CD14-positive monocyte (primary cell): ENCODE data around the gene PLPPR3. TPM values are rescaled to one million over a fixed set of nuclear protein-coding genes. Genes with fewer than 3 reads are reported as not detected.

Experiments
- DNase-seq, 3 donors: peaks; one replicate each; pipeline ENCODE4 v3.0.0-alpha.2; 2011 to 2022
- H2AFZ ChIP-seq: 2 replicates; pipeline ENCODE4 v1.6.0; 2012; ENCODE audit warnings: mild to moderate bottlenecking, low read depth, low read length, inconsistent platforms; ENCODE audit not compliant: insufficient read depth, poor library complexity, severe bottlenecking
- H3K27ac ChIP-seq, 2 donors: 1 replicate in 1 of 2; 2 replicates in 1 of 2; pipeline ENCODE4 v1.5.1; 2012 to 2013; ENCODE audit warnings: low read length in 2 of 2, control low read depth in 1 of 2, inconsistent platforms in 1 of 2, low read depth in 1 of 2, mild to moderate bottlenecking in 1 of 2
- H3K27me3 ChIP-seq, 2 donors: one replicate each; pipeline versions ENCODE4 v1.6.0 to v1.6.1; 2011 to 2013; ENCODE audit warnings: low read length in 2 of 2; ENCODE audit not compliant: control insufficient read depth in 2 of 2, insufficient read depth in 2 of 2
- H3K36me3 ChIP-seq, 2 donors: replicated peaks in 1 of 2; 1 replicate in 1 of 2; 2 replicates in 1 of 2; pipeline versions ENCODE4 v1.5.1 to v1.6.1; 2012 to 2013; ENCODE audit warnings: low read length in 2 of 2, control low read depth in 1 of 2, inconsistent platforms in 1 of 2, mild to moderate bottlenecking in 1 of 2; ENCODE audit not compliant: insufficient read depth in 2 of 2, control insufficient read depth in 1 of 2
- H3K4me1 ChIP-seq, 2 donors: 1 replicate in 1 of 2; 2 replicates in 1 of 2; pipeline versions ENCODE4 v1.5.1 to v1.6.1; 2012 to 2013; ENCODE audit warnings: low read length in 2 of 2, control low read depth in 1 of 2, inconsistent platforms in 1 of 2, mild to moderate bottlenecking in 1 of 2, moderate library complexity in 1 of 2; ENCODE audit not compliant: insufficient read depth in 2 of 2, control insufficient read depth in 1 of 2
- H3K4me2 ChIP-seq: replicated peaks from 2 replicates; pipeline ENCODE3; 2012; ENCODE audit warnings: low read length, moderate library complexity, mild to moderate bottlenecking; ENCODE audit not compliant: poor library complexity, severe bottlenecking; ENCODE audit errors: extremely low read depth
- H3K4me3 ChIP-seq, 3 experiments: fragments of 200-600 bp in 1 of 3; sonication (generic) in 1 of 3; replicated peaks in 1 of 3; 1 replicate in 2 of 3; 2 replicates in 1 of 3; pipeline ENCODE4 v1.5.1; 2011 to 2013; ENCODE audit warnings: low read length in 3 of 3, mild to moderate bottlenecking in 3 of 3, control low read depth in 2 of 3, low read depth in 2 of 3, inconsistent platforms in 1 of 3, moderate library complexity in 1 of 3
- H3K79me2 ChIP-seq: 2 replicates; pipeline ENCODE4 v1.6.0; 2012; ENCODE audit warnings: mild to moderate bottlenecking, control low read depth, inconsistent platforms, low read length, moderate library complexity; ENCODE audit not compliant: insufficient read depth
- H3K9ac ChIP-seq: 2 replicates; pipeline ENCODE4 v1.6.0; 2017; ENCODE audit warnings: low read length, mild to moderate bottlenecking; ENCODE audit not compliant: insufficient read depth, poor library complexity, severe bottlenecking
- H3K9me3 ChIP-seq, 2 donors: replicated peaks in 1 of 2; 1 replicate in 1 of 2; 2 replicates in 1 of 2; pipeline versions ENCODE4 v1.5.1 to v1.6.1; 2012 to 2013; ENCODE audit warnings: low read length in 2 of 2, control low read depth in 1 of 2; ENCODE audit not compliant: control insufficient read depth in 1 of 2, insufficient read depth in 1 of 2
- H4K20me1 ChIP-seq: 2 replicates; pipeline ENCODE4 v1.6.0; 2012; ENCODE audit warnings: mild to moderate bottlenecking, low read length, control low read depth, moderate library complexity; ENCODE audit not compliant: insufficient read depth
- H3K27ac Mint-ChIP-seq, 7 donors: one replicate each; pipeline ENCODE4 v1.8.0; 2020; ENCODE audit warnings: mild to moderate bottlenecking in 7 of 7, mixed read lengths in 7 of 7, moderate library complexity in 6 of 7, inconsistent platforms in 2 of 7
- H3K27me3 Mint-ChIP-seq, 3 donors: one replicate each; pipeline ENCODE4 v1.8.0; 2021 to 2022; ENCODE audit warnings: low read depth in 3 of 3, mild to moderate bottlenecking in 3 of 3, mixed read lengths in 3 of 3, moderate library complexity in 3 of 3, inconsistent platforms in 1 of 3
- H3K36me3 Mint-ChIP-seq, 2 donors: one replicate each; pipeline ENCODE4 v1.8.0; 2020; ENCODE audit warnings: mixed read lengths in 2 of 2, inconsistent platforms in 1 of 2, mild to moderate bottlenecking in 1 of 2
- H3K4me1 Mint-ChIP-seq: one replicate; pipeline ENCODE4 v1.8.0; 2020; ENCODE audit warnings: mild to moderate bottlenecking, mixed read lengths
- H3K4me3 Mint-ChIP-seq, 2 donors: one replicate each; pipeline ENCODE4 v1.8.0; 2020; ENCODE audit warnings: mild to moderate bottlenecking in 2 of 2, mixed read lengths in 2 of 2, moderate library complexity in 1 of 2
- H3K9me3 Mint-ChIP-seq, 7 donors: one replicate each; pipeline ENCODE4 v1.8.0; 2020 to 2022; ENCODE audit warnings: mixed read lengths in 7 of 7, mild to moderate bottlenecking in 6 of 7, moderate library complexity in 6 of 7, inconsistent platforms in 2 of 7
- CTCF ChIP-seq: fragments of 200-600 bp; IDR thresholded peaks from one replicate; pipeline ENCODE4 v1.8.0; 2022; ENCODE audit warnings: antibody characterized with exemption, mild to moderate bottlenecking
- WGBS: methylation state at CpG from one replicate; pipeline ENCODE4 v1.1.5; 2013; ENCODE audit warnings: missing lambda C conversion rate; ENCODE audit not compliant: insufficient coverage; 5-methylcytosine and 5-hydroxymethylcytosine counted together
- intact Hi-C, 2 donors: fragments of 100-400 bp; cut with micrococcal nuclease; formaldehyde crosslinking; loops; one replicate each; pipeline versions ENCODE4 v1.15.0 to v1.15.1; 2023
- polyA plus RNA-seq, 3 donors: library from polyadenylated mRNA; depleted of rRNA in 1 of 3; unstranded in 2 of 3; stranded (reverse) in 1 of 3; fragments of 300-500 nt in 2 of 3; fragments of >200 nt in 1 of 3; fragmentation: Illumina TruSeq in 2 of 3; gene quantifications; 1 replicate in 2 of 3; 2 replicates in 1 of 3; pipeline ENCODE4 v1.2.3, GENCODE V29; 2012 to 2021

Gene PLPPR3
- polyA plus RNA-seq, 3 donors, result 1.2 TPM; not detected in 2

GRCh38 chr19:782185-782877 is 39.4 kb downstream of the PLPPR3 start:
- no peak overlapping the region for H3K27ac Mint-ChIP-seq
- no peaks in the 10 kb centered on the region for H3K79me2 ChIP-seq
- H3K9me3 ChIP-seq, result no peaks in the 10 kb centered on the region
- H4K20me1 ChIP-seq, result no peaks in the 10 kb centered on the region
- no peak for DNase-seq
- H3K27me3 ChIP-seq, result peaks cover 0 to 2% of the 10 kb centered on the region in 2 donors
- no peak overlapping the region for H3K4me3 Mint-ChIP-seq
- intact Hi-C loops, result no loop called here
- no peaks in the 10 kb centered on the region for H3K36me3 ChIP-seq
- H3K27me3 Mint-ChIP-seq, result peaks cover 13 to 21% (median 18%) of the 10 kb centered on the region in 3 donors
- H3K4me2 ChIP-seq, result no peak overlapping the region
- H3K4me3 ChIP-seq, result no peak overlapping the region
- TF ChIP-seq CTCF, result no peak
- H3K4me1 Mint-ChIP-seq, result peaks cover 2% of the 10 kb centered on the region
- no peaks in the 10 kb centered on the region for H3K4me1 ChIP-seq
- no peak overlapping the region for H3K9ac ChIP-seq
- peaks cover 0 to 4% (median 0%) of the 10 kb centered on the region in 7 donors for H3K9me3 Mint-ChIP-seq
- WGBS, result 82% methylated on average over 23 of the region's 29 CpGs
- H3K36me3 Mint-ChIP-seq, result no peaks in the 10 kb centered on the region
- no peak overlapping the region for H3K27ac ChIP-seq
- no peak overlapping the region for H2AFZ ChIP-seq

- intact Hi-C loops, result no loop called here
- Mint-ChIP-seq H3K36me3 (no peaks in the 10 kb centered on the region), H3K9me3 (peaks cover 0 to 4% (median 0%) of the 10 kb centered on the region in 7 donors), H3K27me3 (peaks cover 11 to 21% (median 18%) of the 10 kb centered on the region in 3 donors), H3K4me3 (no peak overlapping the region), H3K27ac (no peak overlapping the region), H3K4me1 (peaks cover 2% of the 10 kb centered on the region)
- WGBS, result 98% methylated on average over 10 of the region's 19 CpGs
- no peaks in the 10 kb centered on the region for H3K36me3 ChIP-seq
- no peak overlapping the region for H3K4me3 ChIP-seq
- H3K27ac ChIP-seq, result no peak overlapping the region
- H3K9me3 ChIP-seq, result no peaks in the 10 kb centered on the region
- no peaks in the 10 kb centered on the region for H3K79me2 ChIP-seq
- H3K27me3 ChIP-seq, result peaks cover 0 to 2% of the 10 kb centered on the region in 2 donors
- no peak overlapping the region for H2AFZ ChIP-seq
- H3K9ac ChIP-seq, result no peak overlapping the region
- TF ChIP-seq CTCF, result no peak
- no peak for DNase-seq
- H3K4me1 ChIP-seq, result no peaks in the 10 kb centered on the region
- H3K4me2 ChIP-seq, result no peak overlapping the region
- no peaks in the 10 kb centered on the region for H4K20me1 ChIP-seq
Observed at GRCh38 chr19:781800-782184, 40.0 kb downstream of the PLPPR3 start.
